H1 (cell line): ENCODE data around the gene CNDP2. TPM values are rescaled to one million over a fixed set of nuclear protein-coding genes. Genes with fewer than 3 reads are reported as not detected.

Experiments used
- CTCF ChIA-PET: fragments of 300-600 bp; sonication (Branson Sonifier 250); formaldehyde crosslinking; loops from one replicate; lab custom pipeline; 2021; ENCODE audit not compliant: partially characterized antibody; lab: Charles Lee
- POLR2A ChIA-PET: fragments of 300-600 bp; sonication (Branson Sonifier 250); formaldehyde crosslinking; loops from one replicate; lab custom pipeline; 2021; ENCODE audit warnings: inconsistent platforms; ENCODE audit not compliant: partially characterized antibody; lab: Charles Lee
- DNase-seq, 2 experiments: peaks; one replicate each; pipeline versions ENCODE4 v3.0.0 to v3.0.0-alpha.2; 2010 to 2022; ENCODE audit warnings: low spot score in 2 of 2, low read depth in 1 of 2, mixed read lengths in 1 of 2
- FAIRE-seq: peaks from 2 replicates; lab custom pipeline; 2011; peaks lifted over from hg19 to GRCh38; lab: Jason Lieb, UNC
- H2AFZ ChIP-seq: 2 replicates; pipeline ENCODE4 v1.8.1; 2012; ENCODE audit warnings: low read length, inconsistent platforms
- H2AK5ac ChIP-seq: 2 replicates; pipeline ENCODE4 v1.6.1; 2013; ENCODE audit warnings: low read depth, low read length
- H2BK120ac ChIP-seq: replicated peaks from 2 replicates; pipeline ENCODE3; 2013; ENCODE audit warnings: low read depth, low read length, inconsistent platforms
- H2BK12ac ChIP-seq: 2 replicates; pipeline ENCODE4 v1.6.1; 2013; ENCODE audit warnings: low read depth, low read length
- H2BK15ac ChIP-seq: 2 replicates; pipeline ENCODE4 v1.6.1; 2013; ENCODE audit warnings: low read length
- H2BK20ac ChIP-seq: 2 replicates; pipeline ENCODE4 v1.6.1; 2013; ENCODE audit warnings: low read length
- H2BK5ac ChIP-seq: 2 replicates; pipeline ENCODE4 v1.6.1; 2013; ENCODE audit warnings: low read depth, low read length
- H3K14ac ChIP-seq: 2 replicates; pipeline ENCODE4 v1.6.1; 2013; ENCODE audit warnings: inconsistent platforms; ENCODE audit not compliant: insufficient read length
- H3K18ac ChIP-seq: 2 replicates; pipeline ENCODE4 v1.6.1; 2013; ENCODE audit warnings: low read length; ENCODE audit errors: extremely low read depth
- H3K23ac ChIP-seq: 2 replicates; pipeline ENCODE4 v1.6.1; 2013; ENCODE audit warnings: inconsistent platforms; ENCODE audit not compliant: insufficient read length
- H3K23me2 ChIP-seq: 2 replicates; pipeline ENCODE4 v1.6.1; 2013; ENCODE audit warnings: low read depth, low read length
- H3K27ac ChIP-seq: 2 replicates; pipeline ENCODE4 v1.6.1; 2011; ENCODE audit warnings: low read depth, low read length, inconsistent platforms
- H3K27me3 ChIP-seq, 4 experiments: replicated peaks in 1 of 4; 1 replicate in 1 of 4; 2 replicates in 3 of 4; pipeline versions ENCODE4 v1.6.1 to v1.8.1; 2011 to 2013; ENCODE audit warnings: low read length in 3 of 4, mild to moderate bottlenecking in 3 of 4, inconsistent platforms in 2 of 4, mixed read lengths in 2 of 4, moderate library complexity in 1 of 4; ENCODE audit not compliant: control insufficient read depth in 3 of 4, insufficient read depth in 3 of 4; ENCODE audit errors: extremely low read depth in 1 of 4
- H3K36me3 ChIP-seq, 4 experiments: 2 replicates each; pipeline versions ENCODE4 v1.6.1 to v1.8.1; 2011 to 2013; ENCODE audit warnings: mild to moderate bottlenecking in 4 of 4, low read length in 3 of 4, moderate library complexity in 2 of 4, control low read depth in 1 of 4, inconsistent platforms in 1 of 4; ENCODE audit not compliant: insufficient read depth in 4 of 4, control insufficient read depth in 2 of 4
- H3K4ac ChIP-seq: replicated peaks from 2 replicates; pipeline ENCODE3; 2013; ENCODE audit warnings: low read length, low read depth, mixed read lengths, inconsistent platforms; ENCODE audit not compliant: insufficient read length
- H3K4me1 ChIP-seq, 4 experiments: replicated peaks in 1 of 4; 1 replicate in 1 of 4; 2 replicates in 3 of 4; pipeline versions ENCODE4 v1.6.1 to v1.8.1; 2011 to 2013; ENCODE audit warnings: low read length in 3 of 4, inconsistent platforms in 2 of 4, mixed read lengths in 1 of 4; ENCODE audit not compliant: insufficient read depth in 4 of 4, control insufficient read depth in 3 of 4
- H3K4me2 ChIP-seq, 2 experiments: 2 replicates each; pipeline versions ENCODE4 v1.6.1 to v1.8.1; 2011 to 2013; ENCODE audit warnings: low read depth in 2 of 2, low read length in 2 of 2, control low read depth in 1 of 2, inconsistent platforms in 1 of 2, mild to moderate bottlenecking in 1 of 2; ENCODE audit not compliant: insufficient read depth in 1 of 2
- H3K4me3 ChIP-seq, 4 experiments: fragments of 200-600, 300-600 bp in 1 of 4; sonication (generic), shearing (Covaris generic), sonication (Bioruptor Twin) in 1 of 4; 2 replicates each; pipeline versions ENCODE4 v1.5.1 to v1.8.1; 2011 to 2016; ENCODE audit warnings: low read length in 4 of 4, low read depth in 3 of 4, control low read depth in 2 of 4, inconsistent platforms in 2 of 4, mild to moderate bottlenecking in 2 of 4, mixed read lengths in 1 of 4, moderate library complexity in 1 of 4; ENCODE audit not compliant: insufficient read depth in 2 of 4; ENCODE audit errors: extremely low read depth in 1 of 4
- H3K56ac ChIP-seq: replicated peaks from 2 replicates; pipeline ENCODE3; 2013; ENCODE audit warnings: low read depth, mild to moderate bottlenecking, mixed read lengths, low read length, inconsistent platforms; ENCODE audit not compliant: insufficient read length
- H3K79me1 ChIP-seq: 2 replicates; pipeline ENCODE4 v1.6.1; 2013; ENCODE audit warnings: low read depth, low read length, control low read depth
- H3K79me2 ChIP-seq, 2 experiments: 2 replicates each; pipeline versions ENCODE4 v1.6.1 to v1.8.1; 2012 to 2013; ENCODE audit warnings: low read length in 2 of 2, mild to moderate bottlenecking in 2 of 2, inconsistent platforms in 1 of 2; ENCODE audit not compliant: insufficient read depth in 2 of 2, control insufficient read depth in 1 of 2
- H3K9ac ChIP-seq, 4 experiments: replicated peaks in 1 of 4; 1 replicate in 1 of 4; 2 replicates in 3 of 4; pipeline versions ENCODE4 v1.6.1 to v1.8.1; 2011 to 2013; ENCODE audit warnings: low read depth in 3 of 4, low read length in 3 of 4, control low read depth in 2 of 4, mild to moderate bottlenecking in 2 of 4, moderate library complexity in 2 of 4, inconsistent platforms in 1 of 4; ENCODE audit errors: extremely low read depth in 1 of 4
- H3K9me3 ChIP-seq, 2 experiments: 2 replicates each; pipeline versions ENCODE4 v1.6.1 to v1.8.1; 2012 to 2013; ENCODE audit warnings: mild to moderate bottlenecking in 2 of 2, moderate library complexity in 2 of 2, control low read depth in 1 of 2, inconsistent platforms in 1 of 2, low read depth in 1 of 2, low read length in 1 of 2, mixed read lengths in 1 of 2; ENCODE audit not compliant: insufficient read depth in 2 of 2
- H4K20me1 ChIP-seq, 2 experiments: replicated peaks in 1 of 2; 2 replicates each; pipeline versions ENCODE3 to v1.8.1; 2011 to 2013; ENCODE audit warnings: inconsistent platforms in 2 of 2, low read length in 2 of 2, mild to moderate bottlenecking in 1 of 2; ENCODE audit not compliant: insufficient read depth in 2 of 2, control insufficient read depth in 1 of 2
- H4K5ac ChIP-seq: 2 replicates; pipeline ENCODE4 v1.6.1; 2013; ENCODE audit warnings: low read length, low read depth, mixed read lengths, inconsistent platforms; ENCODE audit not compliant: insufficient read length
- H4K8ac ChIP-seq: 2 replicates; pipeline ENCODE4 v1.8.0; 2013; ENCODE audit warnings: mild to moderate bottlenecking, moderate library complexity, low read length, inconsistent platforms; ENCODE audit not compliant: insufficient read depth; ENCODE audit errors: extremely low read depth
- H4K91ac ChIP-seq: replicated peaks from 2 replicates; pipeline ENCODE3; 2013; ENCODE audit warnings: low read length, mixed read lengths, inconsistent platforms; ENCODE audit not compliant: insufficient read length
- MAFK ChIP-seq: IDR thresholded peaks from 2 replicates; pipeline ENCODE4 v1.6.1; 2012; ENCODE audit warnings: low read depth, mild to moderate bottlenecking, improper control_type of control experiment, low read length
- RNF2 ChIP-seq: fragments of 200-900, 300-1000 bp; sonication (generic); IDR thresholded peaks from 2 replicates; pipeline ENCODE4 v1.7.1; 2016; ENCODE audit warnings: borderline replicate concordance, low read depth, mild to moderate bottlenecking, antibody characterized with exemption, low read length; ENCODE audit not compliant: poor library complexity, severe bottlenecking; ENCODE audit errors: missing control alignments
- SIN3A ChIP-seq, 2 experiments: IDR thresholded peaks in 1 of 2; conservative IDR thresholded peaks in 1 of 2; 2 replicates each; pipeline ENCODE4 v1.6.1; 2011 to 2012; ENCODE audit warnings: low read length in 2 of 2, improper control_type of control experiment in 1 of 2, low read depth in 1 of 2, mild to moderate bottlenecking in 1 of 2
- YY1 ChIP-seq: IDR thresholded peaks from 2 replicates; pipeline ENCODE4 v1.6.1; 2011; ENCODE audit warnings: low read depth, mild to moderate bottlenecking, low read length
- WGBS, 2 experiments: shearing (Covaris generic) in 1 of 2; methylation state at CpG; one replicate each; pipeline versions ENCODE4 v1.1.6 to v1.1.7; 2013 to 2015; ENCODE audit warnings: low lambda C conversion rate in 2 of 2, mixed read lengths in 2 of 2, inconsistent platforms in 1 of 2, low coverage in 1 of 2, missing lambda C conversion rate in 1 of 2; ENCODE audit not compliant: insufficient replicate concordance in 2 of 2, insufficient coverage in 1 of 2, insufficient read length in 1 of 2; ENCODE audit errors: extremely low coverage in 1 of 2, missing lambda C conversion rate in 1 of 2; 5-methylcytosine and 5-hydroxymethylcytosine counted together
- polyA plus RNA-seq, 7 experiments: library from polyadenylated mRNA; depleted of rRNA in 3 of 7; stranded (reverse) in 5 of 7; unstranded in 2 of 7; fragments of >200 nt in 5 of 7; fragments of 200-250 nt in 2 of 7; gene quantifications; 1 replicate in 5 of 7; 2 replicates in 1 of 7; 4 replicates in 1 of 7; pipeline versions ENCODE4 v1.2.1 to v1.2.3, GENCODE V29; 2011 to 2013; ENCODE audit warnings: missing spikeins in 2 of 7, mixed read lengths in 2 of 7
- total RNA-seq: library from RNA; stranded (reverse); fragmentation: NEBNext Ultra II Directional; extraction: Animal tissue kit (Norgen Biotek cat#: 25700); gene quantifications from 2 replicates; pipeline ENCODE4 v1.2.1, GENCODE V29; 2021
- TF ChIP-seq, protein P1 (sequence below): IDR thresholded peaks from 2 replicates; pipeline ENCODE4 v1.6.1; 2011; ENCODE audit warnings: low read depth, mild to moderate bottlenecking, low read length; ENCODE audit not compliant: insufficient read depth

The CNDP2 gene
- total and polyA plus RNA-seq, 2 of the 8 experiments (the other 6 are each of a cell fraction or from before 2014, with no cell fraction given), result 71.8 to 243 TPM

DNA sequence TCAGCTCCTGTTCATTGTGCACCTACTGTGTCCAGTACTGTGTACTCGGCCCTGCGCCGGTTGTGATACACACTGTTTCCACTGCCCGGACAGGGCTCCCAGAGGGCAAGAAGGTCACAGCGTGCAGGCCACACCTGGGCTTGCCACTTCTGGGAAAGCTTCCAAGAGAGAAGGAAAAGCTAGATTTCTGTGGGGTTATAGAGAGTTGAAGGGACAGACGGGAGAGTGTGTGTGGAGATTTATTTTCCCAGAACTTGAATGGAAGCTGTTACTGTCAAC is 34.4 kb downstream of the CNDP2 start:
- Histone ChIP-seq H3K27me3 (no peaks in the 10 kb centered on the region), H3K36me3 (no peaks in the 10 kb centered on the region), H3K9ac (no peak overlapping the region), H3K9me3 (no peaks in the 10 kb centered on the region), H4K8ac (no peak overlapping the region), H2BK20ac (no peak overlapping the region), H2AK5ac (no peak overlapping the region), H2BK5ac (no peak overlapping the region), H3K56ac (no peak overlapping the region), H3K23me2 (no peaks in the 10 kb centered on the region), H3K79me2 (no peaks in the 10 kb centered on the region), H4K20me1 (no peaks in the 10 kb centered on the region), H3K18ac (no peak overlapping the region), H4K5ac (no peak overlapping the region), H3K79me1 (no peaks in the 10 kb centered on the region), H3K14ac (no peak overlapping the region), H2BK12ac (no peak overlapping the region), H3K4me2 (no peak overlapping the region), H3K27ac (no peak overlapping the region), H2AFZ (no peak overlapping the region), H3K4me3 (no peak overlapping the region), H3K4me1 (no peaks in the 10 kb centered on the region; a peak in 1 of 7 replicates)
- CTCF ChIA-PET, result interaction anchor here (0.6 to 1.8 kb wide), 5 partner anchors 21 to 366 kb away, joined by 3 to 5 read pairs (median 4); no protein-coding TSS in a partner anchor
- DNase-seq (no peak), FAIRE-seq (no peak)
- WGBS, 2 experiments, result 96% methylated on average over 6 of the region's 6 CpGs; no CpG with 5 or more reads in 1 of the 2 experiments
- TF ChIP-seq YY1, result no peak
- TF ChIP-seq, protein P1, sequence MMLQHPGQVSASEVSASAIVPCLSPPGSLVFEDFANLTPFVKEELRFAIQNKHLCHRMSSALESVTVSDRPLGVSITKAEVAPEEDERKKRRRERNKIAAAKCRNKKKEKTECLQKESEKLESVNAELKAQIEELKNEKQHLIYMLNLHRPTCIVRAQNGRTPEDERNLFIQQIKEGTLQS, result no peak
- no peak for TF ChIP-seq RNF2
- no peak for TF ChIP-seq MAFK
- TF ChIP-seq SIN3A (conservative IDR thresholded peaks at IDR 0.05 in 1 of 2, IDR thresholded peaks at IDR 0.05 in 1 of 2; ENCODE audit: low read depth in 1 of 2, low read length in 2 of 2), result no peak
- TF ChIP-seq, all 59 proteins: peak for 0
- Histone ChIP-seq H3K4ac (no peak overlapping the region), H2BK15ac (no peak overlapping the region), H3K23ac (no peak overlapping the region), H4K91ac (no peak overlapping the region), H2BK120ac (no peak overlapping the region)
- POLR2A ChIA-PET, result interaction anchor here (1.1 kb wide), 1 partner anchor 66 kb away, joined by 3 read pairs; no protein-coding TSS in a partner anchor
